NCI-H1048 (cell line): Measurements from ENCODE around the gene TRIM9.
"Not testable (repeated sequence)": the region's sequence is repeated elsewhere in the genome, so short reads cannot be mapped to it uniquely, and the experiment has no call there.

ENCODE experiments used
- DNase-seq: peaks from one replicate; lab custom pipeline; 2025; lab: John Stamatoyannopoulos, UW

The TRIM9 gene

DNA sequence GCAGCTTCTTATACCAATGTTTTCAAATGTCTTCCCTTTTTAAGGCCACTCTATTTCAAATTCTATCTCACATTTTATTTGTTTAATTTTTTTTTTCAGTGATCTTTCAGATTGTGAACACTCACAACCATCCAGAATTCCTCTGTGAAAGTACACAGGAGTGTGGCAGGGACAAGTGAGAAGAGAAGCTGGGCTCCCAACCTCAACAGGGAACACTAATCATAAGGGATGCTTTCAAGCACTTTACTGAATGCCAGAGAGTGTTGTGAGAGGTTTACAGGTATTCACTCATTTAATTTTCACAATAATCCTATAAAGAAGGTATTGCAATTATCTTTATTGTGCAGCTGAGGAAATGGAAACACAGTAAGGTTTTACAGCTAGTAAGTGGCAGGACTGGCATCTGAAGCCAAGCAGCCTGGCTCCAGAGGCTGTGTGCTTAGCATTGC lies 90.5 kb downstream of the TRIM9 start:
- DNase-seq = no peak

DNA sequence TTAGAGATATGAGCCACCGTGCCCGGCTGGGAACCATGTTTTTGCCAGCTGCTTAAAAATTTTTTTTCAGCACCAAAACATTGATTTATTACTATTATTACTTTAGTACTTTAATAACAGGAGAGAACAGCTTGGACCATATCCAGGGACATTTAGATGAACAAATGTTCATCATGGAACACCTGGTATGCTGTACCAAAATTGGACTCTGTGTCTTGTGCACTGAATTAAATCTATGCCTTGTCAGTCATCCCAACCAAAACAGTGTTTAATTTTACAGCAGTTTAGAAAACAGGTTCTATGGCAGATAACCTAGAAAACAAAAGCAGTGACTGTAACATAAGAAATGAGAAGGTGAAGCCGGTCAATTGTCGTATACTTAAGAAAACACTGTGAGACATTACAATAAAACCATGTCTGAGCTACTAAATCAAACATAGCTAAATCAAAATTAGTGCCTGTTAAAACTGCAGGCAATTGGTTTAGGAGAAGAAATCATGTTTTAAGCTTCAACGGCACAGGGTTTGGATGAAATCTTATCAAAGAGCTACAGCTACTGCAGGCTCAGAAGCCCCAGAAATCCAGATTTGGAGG lies 92.4 kb downstream of the TRIM9 start:
- DNase-seq = no peak

DNA sequence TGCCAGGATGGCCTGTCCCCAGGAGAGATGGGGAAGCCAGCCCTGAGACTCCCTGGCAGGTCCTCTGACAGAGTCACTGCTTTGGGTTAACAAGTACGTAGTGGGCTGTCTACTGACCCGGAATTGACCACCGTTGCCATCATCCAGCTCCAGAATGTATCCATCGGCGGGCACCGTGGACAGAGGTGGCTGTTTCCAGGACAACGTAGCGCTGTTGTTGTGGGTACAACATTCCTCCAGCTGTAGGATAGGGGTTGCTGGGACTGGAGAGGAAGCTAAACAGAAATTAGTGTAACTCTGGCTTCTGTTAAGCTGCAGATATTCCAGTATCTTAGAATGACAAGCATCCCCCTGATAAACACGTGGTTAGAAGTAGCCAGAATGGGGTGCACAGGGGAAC lies 94.3 kb downstream of the TRIM9 start:
- DNase-seq = no peak

DNA sequence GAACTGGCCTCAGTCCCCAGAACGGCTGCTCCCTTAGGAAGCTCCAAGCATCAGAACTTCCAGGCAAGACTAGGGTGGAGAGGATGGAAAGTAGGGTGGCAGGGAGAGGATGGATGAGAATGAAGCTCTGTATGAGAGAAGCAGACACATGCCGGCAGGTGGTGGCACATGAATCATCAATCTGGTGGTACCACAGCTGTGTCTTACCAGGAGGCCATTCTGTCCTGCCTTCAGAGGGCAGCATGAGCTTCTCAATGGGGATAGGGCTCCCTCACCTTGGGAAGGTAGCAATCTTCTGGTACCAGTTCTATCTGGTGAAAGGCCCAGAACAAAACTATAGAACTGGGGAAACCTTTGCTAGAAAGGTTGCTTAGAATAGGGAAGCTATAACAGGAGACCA lies 95.2 kb downstream of the TRIM9 start:
- DNase-seq = no peak

DNA sequence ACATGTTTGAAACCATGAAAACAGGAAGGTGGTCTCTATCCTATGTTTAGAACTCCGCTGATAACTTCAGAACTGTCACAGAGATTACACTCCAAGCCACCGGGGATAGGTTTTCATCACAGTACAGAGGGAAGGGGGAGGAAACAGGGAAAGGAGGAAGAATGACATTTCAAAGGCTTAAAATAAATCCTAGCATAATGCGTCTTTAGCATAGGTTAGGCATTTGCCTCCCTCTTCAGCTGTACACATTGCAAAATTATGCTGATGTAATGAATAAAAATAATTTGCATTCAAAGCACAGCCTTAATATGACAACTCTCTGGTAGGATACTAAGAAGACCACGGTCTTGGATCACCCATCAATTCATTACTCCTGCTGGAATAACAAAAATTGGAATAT lies 96.3 kb downstream of the TRIM9 start:
- no peak for DNase-seq

DNA sequence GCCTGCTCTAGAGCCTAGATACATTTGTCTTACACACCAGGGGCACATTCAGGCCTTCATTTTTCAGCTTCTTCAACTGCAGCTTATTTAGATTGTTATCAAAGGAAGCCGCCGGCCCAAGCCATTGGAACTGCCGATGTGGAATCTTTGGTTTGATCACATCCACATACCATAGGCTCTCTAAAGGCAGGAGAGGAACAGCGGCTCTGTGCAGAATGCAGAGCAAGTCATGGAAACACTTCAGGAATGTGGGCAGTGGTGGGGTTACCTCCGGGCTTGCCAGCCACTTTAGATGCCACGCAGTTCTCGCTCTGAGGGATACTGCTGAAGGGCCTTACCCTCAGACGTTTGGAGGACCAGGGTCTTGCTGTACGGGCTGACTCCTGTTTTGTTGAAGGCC lies 97.2 kb downstream of the TRIM9 start:
- DNase-seq = no peak

DNA sequence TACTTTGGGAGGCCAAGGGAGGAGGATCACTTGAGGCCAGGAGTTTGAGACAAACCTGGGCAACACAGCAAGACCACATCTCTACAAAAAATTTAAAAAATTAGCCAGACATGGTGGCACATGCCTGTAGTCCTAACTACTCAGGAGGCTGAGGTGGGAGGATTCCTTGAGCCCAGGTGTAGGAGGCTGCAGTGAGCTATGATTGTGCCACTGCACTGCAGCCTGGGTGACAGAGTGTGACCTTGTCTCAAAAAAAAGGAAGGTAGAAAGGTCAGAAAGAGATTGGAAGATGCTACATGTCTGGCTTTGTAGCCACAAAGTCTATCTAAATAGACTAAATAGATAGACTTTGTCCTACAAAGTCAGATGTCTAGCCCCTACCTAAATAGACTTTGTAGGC lies 100.7 kb downstream of the TRIM9 start:
- DNase-seq = not testable (repeated sequence)

DNA sequence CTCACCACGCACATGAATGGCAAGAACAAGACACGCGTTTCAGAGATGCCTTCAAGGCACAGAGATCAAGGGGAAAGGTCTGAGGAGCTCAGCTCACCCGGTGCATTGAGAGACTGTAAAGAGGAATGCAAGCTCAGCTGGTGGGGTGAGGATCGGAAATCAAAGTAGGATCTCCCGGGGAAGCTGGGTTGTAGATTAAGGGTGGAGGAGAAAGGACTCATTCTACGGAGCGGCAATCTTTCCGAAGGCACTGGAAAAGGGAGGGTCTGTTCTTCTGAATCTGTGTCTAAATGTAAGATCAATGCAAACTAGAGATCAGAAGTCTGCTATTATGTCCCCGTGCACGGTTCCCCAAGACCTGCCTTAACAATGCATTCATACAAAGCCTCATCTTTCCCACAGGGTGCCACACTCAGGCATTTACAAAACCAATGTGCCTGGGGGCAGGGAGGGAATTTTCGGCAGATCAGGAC lies 109.0 kb downstream of the TRIM9 start:
- DNase-seq = no peak

DNA sequence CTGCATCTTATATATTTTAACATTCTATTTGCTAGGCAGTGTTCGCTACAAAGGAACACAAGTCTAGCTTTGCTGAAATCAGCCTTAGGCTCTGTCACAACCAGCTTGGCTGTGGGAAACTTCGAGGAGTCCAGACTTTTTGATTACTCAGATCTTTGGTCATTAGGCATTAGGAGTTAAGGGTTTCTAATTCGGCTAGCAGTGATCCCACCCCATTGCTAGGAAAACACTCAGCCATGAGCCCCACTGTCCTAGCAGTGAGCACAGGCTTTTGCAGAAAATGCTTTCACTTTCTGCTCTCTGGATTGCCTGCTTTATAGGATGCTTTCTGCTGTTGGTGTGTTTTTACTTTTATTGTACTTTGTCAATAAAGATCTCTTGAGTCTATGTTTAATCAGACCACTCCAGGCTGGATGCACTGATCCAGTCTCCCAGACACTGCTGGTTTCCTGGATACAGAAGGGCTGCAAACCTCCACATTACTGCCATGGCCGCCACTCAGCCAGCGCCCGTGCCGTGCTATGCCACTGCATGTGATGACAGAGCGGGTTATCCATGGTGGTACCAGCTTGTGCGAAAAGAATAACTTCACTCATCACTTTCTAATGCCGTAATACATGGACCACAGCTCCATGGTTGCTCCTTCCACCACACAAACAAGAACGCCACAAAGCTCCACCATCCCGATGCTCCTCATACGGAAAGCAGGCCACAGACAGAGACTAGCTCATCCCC lies 109.6 kb downstream of the TRIM9 start:
- DNase-seq = no peak

DNA sequence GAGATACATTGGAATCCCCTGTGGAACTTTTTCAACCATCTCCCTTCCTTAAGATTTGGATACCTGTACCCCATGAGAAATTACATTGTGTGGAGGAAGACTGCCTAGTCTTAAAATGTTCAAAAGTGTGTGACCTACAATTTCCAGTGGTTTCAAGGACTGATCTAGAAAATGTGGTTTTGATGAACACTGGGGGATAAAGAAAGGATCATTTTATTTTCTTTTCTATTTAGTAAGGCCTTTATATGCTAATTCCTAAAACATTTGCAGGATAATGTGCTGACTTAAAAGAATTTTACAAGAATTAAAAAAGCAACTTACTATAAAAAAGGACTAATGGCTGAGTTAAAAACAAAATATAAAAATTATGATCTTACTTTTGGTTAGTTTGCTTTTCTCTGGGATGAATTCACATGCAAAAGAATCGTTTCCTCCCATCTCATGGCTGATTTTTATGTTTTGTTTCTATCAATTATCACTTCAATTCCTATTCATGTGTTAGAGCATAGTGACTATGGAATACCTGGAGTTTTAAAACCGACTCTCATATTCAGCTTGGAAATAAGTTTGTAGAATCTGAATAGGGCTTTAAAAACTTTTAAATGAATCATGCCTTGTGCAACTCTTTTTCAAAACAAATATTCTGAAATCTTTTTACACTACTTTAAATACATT lies 110.7 kb downstream of the TRIM9 start:
- DNase-seq = no peak

DNA sequence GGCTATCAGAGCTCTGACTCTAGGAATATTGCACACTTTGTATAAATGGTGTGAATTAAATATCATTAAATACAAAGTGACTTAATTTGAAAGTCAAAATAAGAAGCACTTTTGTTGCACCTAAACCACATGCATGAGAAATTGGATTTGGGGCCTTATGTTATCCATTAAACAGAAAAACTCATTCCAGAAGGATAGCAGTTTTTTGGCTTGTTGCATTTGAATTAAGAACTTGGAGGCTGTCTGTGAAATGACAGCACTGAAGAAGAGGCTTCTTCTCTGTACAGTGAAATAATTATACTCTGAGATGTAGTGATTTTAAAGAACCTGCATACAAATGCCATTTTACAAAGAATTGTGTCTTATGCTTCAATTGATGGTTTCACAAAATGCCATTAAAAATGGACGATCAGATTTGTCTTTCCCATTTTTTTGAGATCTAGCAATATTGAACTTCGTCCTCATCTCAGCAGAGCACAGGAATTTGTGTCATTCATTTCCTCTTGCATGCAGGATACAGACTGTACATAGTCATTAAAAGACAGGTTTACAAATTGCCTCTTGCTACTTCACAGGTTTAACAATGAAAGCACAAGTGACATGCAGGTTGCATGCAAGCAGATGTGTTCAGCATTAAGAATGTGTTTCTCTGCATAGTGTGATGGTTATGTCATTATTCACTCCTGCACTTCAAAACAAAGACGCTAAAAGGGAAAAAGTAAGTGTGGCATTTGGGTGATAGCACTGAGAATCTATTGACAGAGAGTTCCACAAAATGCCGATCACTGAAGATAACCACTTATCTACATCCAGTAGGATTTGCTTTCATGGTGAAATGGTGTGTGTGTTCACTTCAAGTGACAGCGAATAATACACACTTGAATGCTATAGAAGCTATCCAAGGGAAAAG lies 114.7 kb downstream of the TRIM9 start:
- DNase-seq = no peak

DNA sequence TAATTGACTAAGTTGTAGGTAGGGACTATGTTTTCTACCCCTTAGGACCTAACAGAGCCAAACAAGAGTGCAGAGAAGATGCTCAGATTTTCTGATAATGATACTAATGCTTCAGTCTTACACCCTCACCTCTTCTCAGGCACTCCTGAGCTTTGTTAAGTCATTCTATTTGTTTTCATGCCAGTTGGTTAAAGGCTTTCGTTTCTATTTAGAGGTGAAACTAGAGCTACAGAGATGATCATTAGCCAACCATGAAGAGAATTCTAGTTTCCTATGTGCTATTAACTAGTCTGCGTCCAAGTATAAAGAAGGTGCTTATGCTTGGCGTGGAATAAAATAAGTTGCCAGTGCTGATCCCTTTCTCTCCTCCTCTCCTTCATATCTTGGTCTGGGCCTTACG lies 116.0 kb downstream of the TRIM9 start:
- no peak for DNase-seq

DNA sequence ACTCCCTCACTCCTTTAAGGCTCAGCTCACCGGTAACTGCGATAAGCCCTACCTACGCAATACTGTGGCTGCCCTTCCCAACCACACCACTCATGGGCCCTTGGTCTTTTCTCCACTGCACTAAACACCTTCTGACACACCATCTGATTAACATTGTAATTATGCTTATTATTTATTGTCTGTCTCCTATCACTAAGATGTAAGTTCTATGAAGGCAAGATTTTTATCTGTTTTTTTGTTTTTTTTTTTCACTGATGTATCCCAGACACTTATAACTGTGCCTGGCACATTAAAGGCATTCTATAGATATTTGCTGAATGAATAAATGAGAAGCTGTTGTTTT lies 116.4 kb downstream of the TRIM9 start:
- DNase-seq = no peak

DNA sequence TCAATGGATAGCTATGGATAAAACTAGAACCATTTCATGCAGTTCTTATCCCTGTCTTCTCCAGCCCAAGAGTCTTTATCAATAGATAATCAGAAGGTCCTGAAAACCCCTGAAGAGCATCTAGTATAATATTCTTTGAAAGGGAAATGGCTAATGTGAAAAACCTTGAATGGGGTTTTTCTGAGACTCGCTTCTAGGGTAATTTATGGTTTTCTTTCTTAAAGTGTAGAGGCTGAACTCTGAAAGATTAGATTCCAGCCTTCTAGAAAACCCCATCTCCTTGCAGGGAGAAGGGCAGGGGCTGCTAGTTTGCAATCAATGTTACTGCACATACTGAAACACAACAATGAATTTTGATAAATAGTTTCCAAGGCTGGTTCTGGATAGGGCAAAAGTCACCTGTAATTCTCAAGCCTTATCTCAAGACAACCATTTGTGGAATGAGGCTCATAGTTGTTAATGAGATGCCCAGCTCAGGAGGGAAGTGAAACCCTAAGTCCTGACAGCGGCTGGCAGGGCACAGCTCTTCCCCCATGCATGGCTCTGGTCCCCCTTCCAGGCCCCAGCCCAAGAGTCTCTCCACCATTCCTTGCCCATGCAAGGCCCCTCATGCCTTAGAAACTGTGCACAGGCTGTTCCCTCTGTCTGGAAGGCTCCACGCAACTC lies 116.9 kb downstream of the TRIM9 start:
- no peak for DNase-seq

DNA sequence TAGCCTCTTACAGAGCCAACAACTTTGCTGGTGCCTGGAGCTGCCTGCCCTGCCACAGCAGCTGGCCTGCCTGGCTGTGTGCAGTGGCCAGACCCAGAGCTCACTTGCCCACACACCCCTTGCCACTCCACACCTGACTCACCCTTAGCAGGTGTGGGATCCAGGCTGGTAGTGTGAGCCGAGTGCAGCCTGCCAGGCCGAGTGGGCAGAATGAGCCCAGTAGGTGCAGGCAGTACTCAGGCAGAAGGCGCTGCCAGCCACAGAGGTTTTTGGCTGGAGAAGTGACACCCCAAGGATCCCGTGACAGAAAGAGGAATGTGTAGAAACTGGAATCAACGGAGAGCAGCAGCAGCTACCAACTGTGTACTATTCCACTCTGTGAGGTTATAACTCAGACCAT lies 120.8 kb downstream of the TRIM9 start:
- DNase-seq = no peak

DNA sequence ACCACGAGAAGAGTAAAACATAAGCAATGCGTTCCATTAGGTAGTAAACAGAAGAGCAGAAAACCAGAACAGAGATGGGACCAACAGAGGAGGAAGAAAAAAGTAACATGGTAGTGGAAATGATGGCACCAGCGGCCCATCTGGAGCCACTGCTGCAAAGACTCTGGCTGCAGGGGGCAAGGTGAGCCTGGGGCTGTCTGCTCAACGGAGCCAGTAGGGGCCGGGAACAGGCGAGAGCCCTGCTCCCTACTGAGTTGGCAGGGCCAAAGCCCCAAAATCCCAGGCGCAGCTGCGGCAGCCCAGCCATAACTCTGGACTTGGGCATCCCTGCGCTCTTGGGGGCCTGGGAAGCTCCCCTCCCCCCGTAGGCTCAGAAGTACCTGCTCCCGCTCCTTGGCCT lies 122.2 kb downstream of the TRIM9 start:
- DNase-seq = no peak

DNA sequence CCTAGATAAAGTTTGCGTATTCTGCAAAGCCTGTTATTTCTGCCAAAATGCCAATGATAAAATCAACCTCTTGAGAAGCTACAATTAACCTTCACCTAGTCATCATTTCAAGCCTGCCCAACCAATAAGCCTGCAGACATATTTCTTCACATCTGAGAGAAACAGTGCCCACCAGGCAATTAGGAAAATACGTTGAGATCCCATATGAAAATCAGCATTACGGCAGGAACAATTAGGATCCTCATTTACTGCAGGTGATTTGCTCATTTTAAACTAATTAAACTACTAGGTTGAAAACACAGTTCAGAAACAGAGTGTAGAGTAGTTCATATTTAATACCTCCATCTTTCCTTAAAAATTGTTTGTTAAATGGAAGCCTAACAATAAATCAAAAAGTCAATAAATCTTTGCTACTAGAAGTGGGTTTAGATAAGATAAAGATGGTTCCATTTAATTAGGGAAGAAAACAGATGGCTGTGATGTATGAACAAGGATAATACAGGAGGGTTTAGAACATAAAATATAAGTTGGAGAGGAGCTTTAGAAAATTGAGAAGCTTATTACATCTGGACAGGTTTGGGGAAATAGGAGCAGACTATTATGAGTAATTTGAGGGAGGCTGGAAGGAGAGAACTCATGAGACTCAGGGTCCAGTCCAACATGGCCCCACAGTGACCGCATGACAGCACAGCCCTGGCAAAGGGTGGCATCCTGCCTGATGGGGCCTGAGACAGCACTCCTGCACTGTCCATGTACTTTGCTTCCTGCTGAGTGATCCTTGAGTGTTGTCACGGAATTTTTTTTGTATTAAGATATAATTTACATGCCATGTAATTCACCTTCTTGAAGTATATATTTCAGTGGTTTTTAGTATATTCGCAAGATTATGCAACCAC lies 123.8 kb downstream of the TRIM9 start:
- no peak for DNase-seq

DNA sequence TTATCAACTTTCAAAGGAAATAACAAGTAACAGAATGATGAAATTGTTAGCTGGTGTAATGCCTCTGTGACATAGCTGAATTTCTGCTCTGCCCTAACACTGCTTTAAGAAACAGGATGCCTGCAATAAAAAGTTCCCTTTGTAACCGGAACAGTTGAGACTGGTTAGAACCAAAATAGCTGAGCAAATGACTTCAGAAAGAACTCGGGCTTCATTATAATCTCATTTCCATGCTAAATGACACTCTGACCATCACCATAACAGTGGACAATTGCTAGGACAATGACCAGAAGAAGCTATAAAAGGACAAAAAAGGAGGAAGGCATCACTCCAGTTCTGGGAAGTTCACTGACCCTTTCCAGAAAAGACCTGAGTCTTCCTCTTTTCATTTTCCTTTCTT lies 127.1 kb downstream of the TRIM9 start:
- DNase-seq = no peak

DNA sequence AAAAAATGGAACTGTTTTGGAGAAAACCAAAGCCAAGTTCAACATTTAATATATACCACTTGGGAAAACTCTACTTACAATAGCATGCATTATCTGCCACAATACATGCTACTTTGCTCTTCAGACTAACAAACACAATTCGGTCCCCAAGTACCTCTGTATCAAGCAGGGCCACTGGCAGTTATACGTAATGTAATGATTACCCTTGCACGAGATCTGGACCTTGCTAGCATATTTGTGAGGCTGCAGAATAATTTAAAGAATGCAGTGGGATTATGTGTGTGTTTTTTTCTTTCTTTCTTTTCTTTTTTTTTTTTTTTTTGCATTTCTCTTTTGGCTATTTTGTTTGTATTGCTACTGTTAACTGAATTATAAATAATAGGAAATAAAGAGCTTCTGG lies 127.8 kb downstream of the TRIM9 start:
- no peak for DNase-seq

DNA sequence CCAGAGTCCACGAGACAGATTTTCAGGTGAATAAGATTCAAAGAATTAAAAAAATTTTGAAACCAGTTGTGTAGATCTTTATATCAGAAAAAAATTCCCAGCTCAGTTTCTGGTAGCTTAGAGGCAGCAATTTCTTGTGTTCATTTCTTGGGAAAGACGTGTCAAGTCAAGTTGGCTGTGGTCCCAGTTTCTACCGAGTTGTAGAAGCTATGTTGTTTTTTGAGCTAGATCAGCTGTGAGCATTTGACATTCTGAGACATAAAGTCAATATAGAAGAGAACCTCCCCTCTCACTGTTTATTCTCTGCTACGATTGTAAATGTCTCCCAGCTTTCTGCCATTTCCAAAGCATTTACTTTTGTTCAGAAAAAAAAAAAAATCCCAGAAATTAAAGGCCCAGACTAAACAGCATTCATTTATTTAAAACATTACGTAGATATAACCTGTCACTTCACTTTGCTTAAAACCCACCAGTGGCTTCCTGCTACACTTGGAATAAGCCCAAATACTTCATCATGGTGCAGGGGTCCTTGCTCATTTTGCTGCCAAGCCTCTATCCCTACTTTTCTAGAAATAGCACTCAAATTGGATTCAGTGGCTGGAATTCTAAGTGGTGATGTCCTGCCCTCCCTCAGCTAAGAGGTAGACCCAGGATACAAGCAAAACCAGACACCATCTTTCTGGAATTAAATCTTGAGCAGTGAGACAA lies 130.1 kb downstream of the TRIM9 start:
- no peak for DNase-seq
